ENCODE results near the gene GATA6. TPM values are rescaled to one million over a fixed set of nuclear protein-coding genes. Genes with fewer than 3 reads are reported as not detected.
"Not testable (repeated sequence)": the region's sequence is repeated elsewhere in the genome, so short reads cannot be mapped to it uniquely, and the experiment has no call there.

Gene GATA6
- total RNA-seq, 2 donors from 2014 or later, result 46.1 to 57.8 TPM

- DNase-seq; intact Hi-C loops (cut with DNase I, micrococcal nuclease); ATAC-seq: not testable (repeated sequence)
These were observed 51.2 kb downstream of the GATA6 start for GRCh38 chr18:22220585-22220984.

- DNase-seq (no peak), ATAC-seq (no peak)
- intact Hi-C loops (cut with DNase I, micrococcal nuclease), result no loop called here
These were observed 52.0 kb downstream of the GATA6 start for GRCh38 chr18:22221350-22221749.

- intact Hi-C loops (cut with DNase I, micrococcal nuclease), result no loop called here
- DNase-seq (peak; percentile 79 to 92), ATAC-seq (peak; percentile 88)
These were observed 54.0 kb downstream of the GATA6 start for GRCh38 chr18:22223254-22223964.

- intact Hi-C loops (cut with DNase I, micrococcal nuclease), result no loop called here
- ATAC-seq, result peak; percentile 78
- no peak for DNase-seq
These were observed 54.6 kb downstream of the GATA6 start for GRCh38 chr18:22223965-22224322.

- intact Hi-C loops (cut with DNase I, micrococcal nuclease), result no loop called here
- DNase-seq, result no peak
- ATAC-seq, result no peak
These were observed 55.0 kb downstream of the GATA6 start for GRCh38 chr18:22224339-22224738.

GRCh38 chr18:22226801-22227200 is 57.4 kb downstream of the GATA6 start:
- no peak for DNase-seq
- ATAC-seq, result no peak
- intact Hi-C loops (cut with DNase I, micrococcal nuclease), result no loop called here

- ATAC-seq (no peak), DNase-seq (no peak)
- intact Hi-C loops (cut with DNase I, micrococcal nuclease), result no loop called here
These were observed 59.6 kb downstream of the GATA6 start for GRCh38 chr18:22228976-22229375.

- ATAC-seq, result no peak
- intact Hi-C loops (cut with DNase I, micrococcal nuclease), result no loop called here
These were observed 60.2 kb downstream of the GATA6 start for GRCh38 chr18:22229456-22230124.

GRCh38 chr18:22230471-22230945 is 61.1 kb downstream of the GATA6 start:
- intact Hi-C loops (cut with DNase I, micrococcal nuclease), result no loop called here
- no peak for ATAC-seq
- no peak for DNase-seq

More at GRCh38 chr18:22229456-22230124, 60.2 kb downstream of the GATA6 start:
- no peak for DNase-seq

- intact Hi-C loops (cut with DNase I, micrococcal nuclease), result no loop called here
- DNase-seq (peak; percentile 69 to 77), ATAC-seq (peak; percentile 99)
These were observed 63.9 kb downstream of the GATA6 start for GRCh38 chr18:22233266-22233665.

- DNase-seq (no peak), ATAC-seq (no peak)
- intact Hi-C loops (cut with DNase I, micrococcal nuclease), result no loop called here
These were observed 68.6 kb downstream of the GATA6 start for GRCh38 chr18:22238036-22238435.

- intact Hi-C loops (cut with DNase I, micrococcal nuclease), result no loop called here
- DNase-seq (no peak), ATAC-seq (no peak)
These were observed 69.3 kb downstream of the GATA6 start for GRCh38 chr18:22238681-22239080.

- peak; percentile 87 for ATAC-seq
- peak; percentile 44 to 58 for DNase-seq
- intact Hi-C loops (cut with DNase I, micrococcal nuclease), result no loop called here
These were observed 72.6 kb downstream of the GATA6 start for GRCh38 chr18:22241921-22242361.

- ATAC-seq, result peak; percentile 55
- no peak for DNase-seq
- intact Hi-C loops (cut with DNase I, micrococcal nuclease), result no loop called here
These were observed 74.1 kb downstream of the GATA6 start for GRCh38 chr18:22243513-22243912.

- DNase-seq (no peak), ATAC-seq (no peak)
- intact Hi-C loops (cut with DNase I, micrococcal nuclease), result no loop called here
These were observed 80.6 kb downstream of the GATA6 start for GRCh38 chr18:22250026-22250425.

GRCh38 chr18:22250591-22250996 is 81.2 kb downstream of the GATA6 start:
- intact Hi-C loops (cut with DNase I, micrococcal nuclease), result no loop called here
- DNase-seq (peak; percentile 48 to 74), ATAC-seq (peak; percentile 85)

Measured in left colon (tissue), 2 donors.